ENCODE results near the gene STN1. TPM values are rescaled to one million over a fixed set of nuclear protein-coding genes. Genes with fewer than 3 reads are reported as not detected.
A peak's percentile ranks its signal among the peaks of the same experiment; 100 is the strongest.

The STN1 gene
- total and polyA plus RNA-seq, 2 experiments from 2014 or later: 43.5 to 44.7 TPM

DNA sequence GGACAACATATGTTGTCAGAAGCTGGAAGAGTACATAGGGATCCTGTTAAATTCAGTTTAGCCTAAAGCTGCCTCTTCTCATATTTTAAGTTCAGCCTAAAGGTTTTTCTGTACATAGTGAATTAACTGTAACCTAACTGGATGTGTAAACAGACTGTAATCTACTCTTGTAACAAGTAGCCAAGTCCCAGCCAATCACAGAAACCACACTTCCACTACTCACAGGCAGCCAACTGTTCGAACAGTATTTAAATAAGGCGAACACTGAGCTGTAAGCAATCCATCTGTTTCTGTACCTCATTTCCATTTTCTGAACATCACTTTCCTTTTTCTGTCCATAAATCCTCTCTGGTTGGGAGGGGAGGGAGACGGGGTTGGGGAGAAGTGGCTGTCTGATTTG is 15.0 kb upstream of the STN1 start:
- no peaks in the 10 kb centered on the region for H3K9me3 ChIP-seq (ENCODE audit: low read depth)
- TF ChIP-seq CTCF (IDR thresholded peaks at IDR 0.05; ENCODE audit: low read depth, low read length): no peak
- no peak overlapping the region for H3K27ac ChIP-seq
- DNase-seq (ENCODE audit: low read depth in 1 of 2, low spot score in 1 of 2): no peak
- no peak overlapping the region for H3K4me3 ChIP-seq
- H3K4me1 ChIP-seq (ENCODE audit: low read depth): no peaks in the 10 kb centered on the region
- no peaks in the 10 kb centered on the region for H3K36me3 ChIP-seq
- no peaks in the 10 kb centered on the region for H3K27me3 ChIP-seq

GRCh38 chr10:103932271-103932670 is 14.3 kb upstream of the STN1 start:
- H3K36me3 ChIP-seq: no peaks in the 10 kb centered on the region
- no peaks in the 10 kb centered on the region for H3K4me1 ChIP-seq (ENCODE audit: low read depth)
- H3K4me3 ChIP-seq: no peak overlapping the region
- no peaks in the 10 kb centered on the region for H3K27me3 ChIP-seq
- no peak overlapping the region for H3K27ac ChIP-seq
- H3K9me3 ChIP-seq (ENCODE audit: low read depth): no peaks in the 10 kb centered on the region
- no peak for DNase-seq (ENCODE audit: low read depth in 1 of 2, low spot score in 1 of 2)
- TF ChIP-seq CTCF (IDR thresholded peaks at IDR 0.05; ENCODE audit: low read depth, low read length): no peak

- Histone ChIP-seq H3K9me3 (ENCODE audit: low read depth) (no peaks in the 10 kb centered on the region), H3K4me1 (ENCODE audit: low read depth) (no peaks in the 10 kb centered on the region), H3K27ac (no peak overlapping the region), H3K4me3 (no peak overlapping the region), H3K27me3 (no peaks in the 10 kb centered on the region), H3K36me3 (no peaks in the 10 kb centered on the region)
- no peak for DNase-seq (ENCODE audit: low read depth in 1 of 2, low spot score in 1 of 2)
- TF ChIP-seq CTCF (IDR thresholded peaks at IDR 0.05; ENCODE audit: low read depth, low read length): no peak
Measured at GRCh38 chr10:103931603-103932002, 13.6 kb upstream of the STN1 start.

- H3K27me3 ChIP-seq: no peaks in the 10 kb centered on the region
- no peak for TF ChIP-seq CTCF (IDR thresholded peaks at IDR 0.05; ENCODE audit: low read depth, low read length)
- no peaks in the 10 kb centered on the region for H3K9me3 ChIP-seq (ENCODE audit: low read depth)
- DNase-seq (ENCODE audit: low read depth in 1 of 2, low spot score in 1 of 2): no peak
- H3K27ac ChIP-seq: no peak overlapping the region
- H3K36me3 ChIP-seq: no peaks in the 10 kb centered on the region
- H3K4me1 ChIP-seq (ENCODE audit: low read depth): no peaks in the 10 kb centered on the region
- no peak overlapping the region for H3K4me3 ChIP-seq
Measured at GRCh38 chr10:103930881-103931280, 12.9 kb upstream of the STN1 start.

DNA sequence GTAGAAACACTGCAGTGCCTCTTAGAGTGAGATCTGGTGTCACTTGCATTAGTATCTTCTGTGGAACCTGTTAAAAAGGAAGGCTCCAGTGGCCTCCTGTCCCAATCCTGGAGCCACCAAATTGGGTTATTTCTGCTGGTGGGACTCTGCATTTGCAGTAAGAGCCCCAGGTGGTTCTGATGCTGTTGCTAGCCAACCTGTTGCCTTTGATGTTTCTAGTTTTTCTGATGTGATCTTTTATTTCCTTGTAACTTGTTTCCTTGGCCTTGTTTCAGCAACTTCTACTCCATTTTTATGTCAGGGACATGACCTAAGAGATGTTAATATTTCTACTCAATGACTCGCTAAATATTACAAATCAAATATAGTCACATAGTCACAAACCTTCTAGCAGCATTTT is 12.5 kb upstream of the STN1 start:
- Histone ChIP-seq H3K36me3 (no peaks in the 10 kb centered on the region), H3K27ac (no peak overlapping the region), H3K9me3 (ENCODE audit: low read depth) (no peaks in the 10 kb centered on the region), H3K4me3 (no peak overlapping the region), H3K27me3 (no peaks in the 10 kb centered on the region), H3K4me1 (ENCODE audit: low read depth) (no peaks in the 10 kb centered on the region)
- no peak for TF ChIP-seq CTCF (IDR thresholded peaks at IDR 0.05; ENCODE audit: low read depth, low read length)
- no peak for DNase-seq (ENCODE audit: low read depth in 1 of 2, low spot score in 1 of 2)

DNA sequence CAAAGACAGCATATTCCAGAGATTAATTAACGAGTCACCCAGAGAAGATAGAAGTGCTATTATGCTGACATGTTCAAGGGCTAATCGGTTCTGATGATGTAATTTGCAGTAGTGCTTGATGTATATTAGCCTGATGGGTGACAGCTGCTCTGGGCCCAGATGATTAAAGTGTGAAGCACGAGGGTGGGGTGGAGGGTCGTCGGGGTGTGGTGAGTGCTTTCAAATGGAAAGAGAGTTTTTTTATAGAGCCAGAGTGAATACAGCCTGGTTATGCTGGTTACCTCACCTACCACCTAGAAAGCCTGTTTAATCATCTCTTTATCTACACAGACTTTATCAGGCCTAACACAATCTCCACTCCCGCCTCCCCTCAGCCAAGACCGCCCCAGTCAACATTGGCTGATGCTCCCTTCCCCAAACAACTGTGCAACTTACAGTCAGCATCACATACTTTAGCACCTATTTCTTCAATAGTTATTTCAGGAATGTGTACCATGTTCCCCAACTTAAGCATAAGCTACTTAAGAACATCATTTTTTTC is 11.5 kb upstream of the STN1 start:
- H3K4me3 ChIP-seq: no peak overlapping the region
- no peak overlapping the region for H3K27ac ChIP-seq
- H3K36me3 ChIP-seq: no peaks in the 10 kb centered on the region
- no peaks in the 10 kb centered on the region for H3K27me3 ChIP-seq
- DNase-seq (ENCODE audit: low read depth in 1 of 2, low spot score in 1 of 2): peak in 1 of 2 donors; percentile 43
- H3K9me3 ChIP-seq (ENCODE audit: low read depth): no peaks in the 10 kb centered on the region
- TF ChIP-seq CTCF (IDR thresholded peaks at IDR 0.05; ENCODE audit: low read depth, low read length): no peak
- no peaks in the 10 kb centered on the region for H3K4me1 ChIP-seq (ENCODE audit: low read depth)
